ENCODE data around the gene SLC25A51.
A peak's percentile ranks its signal among the peaks of the same experiment; 100 is the strongest.

SLC25A51 gene

GRCh38 chr9:37927601-37928551, 23.9 kb upstream of the SLC25A51 start:
- no peak overlapping the region for H3K4me3 Mint-ChIP-seq
- H3K27me3 Mint-ChIP-seq = no peaks in the 10 kb centered on the region
- no peak for ATAC-seq (ENCODE audit: low read depth)
- no peaks in the 10 kb centered on the region for H3K4me1 Mint-ChIP-seq
- peaks cover 2% of the 10 kb centered on the region for H3K9me3 Mint-ChIP-seq
- no peak for DNase-seq (ENCODE audit: low spot score in 2 of 2)
- no peak overlapping the region for H3K27ac Mint-ChIP-seq
- H3K36me3 Mint-ChIP-seq = no peaks in the 10 kb centered on the region

DNA sequence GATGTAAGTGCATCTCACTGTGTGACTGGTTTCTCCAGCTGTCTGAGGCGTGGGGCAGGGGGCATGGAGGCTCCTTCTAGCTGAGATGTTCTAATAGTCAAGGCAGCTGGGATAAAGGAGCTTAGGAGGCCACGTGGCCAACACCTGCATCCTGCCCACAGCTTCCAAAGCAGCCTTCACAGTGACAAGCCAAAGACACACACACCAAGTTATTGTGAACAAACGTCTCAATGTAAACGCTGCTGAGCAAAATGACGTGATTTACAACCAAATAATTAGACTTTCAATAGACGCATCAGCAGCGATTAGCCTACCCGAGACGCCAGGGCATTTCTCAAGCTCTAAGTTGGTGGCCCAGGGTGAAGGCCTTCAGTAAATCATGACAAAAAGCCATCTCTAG, 23.2 kb upstream of the SLC25A51 start:
- peaks cover 2% of the 10 kb centered on the region for H3K9me3 Mint-ChIP-seq
- no peak overlapping the region for H3K27ac Mint-ChIP-seq
- no peaks in the 10 kb centered on the region for H3K27me3 Mint-ChIP-seq
- no peak overlapping the region for H3K4me3 Mint-ChIP-seq
- no peaks in the 10 kb centered on the region for H3K36me3 Mint-ChIP-seq
- no peak for ATAC-seq (ENCODE audit: low read depth)
- no peak for DNase-seq (ENCODE audit: low spot score in 2 of 2)
- H3K4me1 Mint-ChIP-seq = no peaks in the 10 kb centered on the region

DNA sequence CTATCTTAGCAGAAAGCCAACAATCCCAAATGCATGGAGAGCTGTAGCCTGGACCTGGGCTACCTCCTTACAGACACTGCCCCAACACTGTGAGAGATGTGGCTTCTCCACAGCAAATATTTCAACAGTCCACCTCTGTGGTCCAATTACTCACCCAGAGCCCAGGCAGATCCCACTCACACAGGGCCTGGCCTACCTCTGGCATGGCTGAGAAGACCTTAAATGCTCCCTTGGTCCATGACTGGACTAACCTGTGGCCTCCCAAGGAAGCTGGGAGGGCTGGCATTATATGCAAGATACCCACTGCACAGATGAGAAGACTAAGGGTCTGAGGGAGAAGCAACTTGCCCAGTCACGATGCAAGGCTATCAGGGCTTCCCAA, 22.8 kb upstream of the SLC25A51 start:
- Mint-ChIP-seq H3K27ac (no peak overlapping the region), H3K36me3 (no peaks in the 10 kb centered on the region)

DNA sequence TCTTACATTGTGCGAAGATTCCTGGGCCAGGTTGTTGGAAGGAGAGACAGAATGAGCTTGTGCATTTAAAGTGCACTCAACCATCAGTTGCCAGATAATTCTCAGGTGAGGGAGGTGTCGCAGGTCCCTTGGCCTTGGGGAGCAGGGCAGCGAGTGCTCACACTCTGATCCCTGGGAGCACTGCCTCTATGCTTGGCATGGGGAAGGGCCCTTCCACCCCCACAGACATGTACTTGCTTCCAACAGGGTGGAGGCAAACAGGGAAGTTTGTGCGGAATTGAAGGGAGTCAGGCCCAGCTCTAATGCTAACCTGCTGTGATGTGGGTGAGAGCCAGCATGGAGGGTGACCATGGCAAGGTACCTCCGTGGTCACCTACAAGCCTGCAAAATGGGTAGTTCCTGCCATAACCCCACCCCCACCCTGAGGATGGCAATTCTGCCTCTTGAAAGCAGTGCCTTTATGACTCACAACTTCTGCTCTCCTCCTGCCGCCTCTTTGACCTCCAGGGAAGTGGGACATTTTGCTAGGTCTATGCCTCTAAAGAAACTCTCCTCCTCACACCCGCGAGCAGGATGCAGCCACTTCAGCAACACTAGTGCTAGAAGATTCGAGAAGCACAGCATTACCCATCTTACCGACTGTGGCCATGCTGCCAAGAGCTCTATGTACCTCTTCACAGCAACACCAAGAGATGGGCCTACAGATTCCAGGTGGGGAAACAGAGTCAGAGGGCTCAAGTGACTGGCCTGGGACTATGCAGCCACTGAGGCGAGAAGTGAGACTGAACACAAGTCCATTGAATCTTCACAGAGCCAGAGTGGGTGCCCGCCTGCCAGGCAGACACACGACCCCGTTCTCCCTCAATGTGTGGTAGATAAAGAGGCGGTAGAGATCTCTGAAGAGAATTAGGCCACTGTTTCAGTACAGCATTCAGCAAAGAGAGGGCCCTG, 22.1 kb upstream of the SLC25A51 start:
- Mint-ChIP-seq H3K9me3 (peaks cover 2% of the 10 kb centered on the region), H3K4me1 (no peaks in the 10 kb centered on the region), H3K4me3 (no peak overlapping the region), H3K36me3 (no peaks in the 10 kb centered on the region), H3K27ac (no peak overlapping the region), H3K27me3 (no peaks in the 10 kb centered on the region)
- no peak for DNase-seq (ENCODE audit: low spot score in 2 of 2)
- ATAC-seq (ENCODE audit: low read depth) = no peak

More for the DNA sequence above, 22.8 kb upstream of the SLC25A51 start:
- ATAC-seq (ENCODE audit: low read depth) (no peak), DNase-seq (ENCODE audit: low spot score in 2 of 2) (no peak)
- Mint-ChIP-seq H3K9me3 (peaks cover 2% of the 10 kb centered on the region), H3K4me1 (no peaks in the 10 kb centered on the region), H3K27me3 (no peaks in the 10 kb centered on the region), H3K4me3 (no peak overlapping the region)

- no peaks in the 10 kb centered on the region for H3K36me3 Mint-ChIP-seq
- DNase-seq (ENCODE audit: low spot score in 2 of 2) (no peak), ATAC-seq (ENCODE audit: low read depth) (no peak)
- peaks cover 2% of the 10 kb centered on the region for H3K9me3 Mint-ChIP-seq
- H3K4me3 Mint-ChIP-seq = no peak overlapping the region
- no peaks in the 10 kb centered on the region for H3K4me1 Mint-ChIP-seq
- no peak overlapping the region for H3K27ac Mint-ChIP-seq
- no peaks in the 10 kb centered on the region for H3K27me3 Mint-ChIP-seq
Observed at GRCh38 chr9:37925006-37925405, 21.1 kb upstream of the SLC25A51 start.

GRCh38 chr9:37924538-37924937, 20.6 kb upstream of the SLC25A51 start:
- ATAC-seq (ENCODE audit: low read depth) = no peak
- Mint-ChIP-seq H3K4me3 (no peak overlapping the region), H3K27ac (no peak overlapping the region), H3K36me3 (no peaks in the 10 kb centered on the region), H3K4me1 (no peaks in the 10 kb centered on the region), H3K9me3 (peaks cover under 1% of the 10 kb centered on the region), H3K27me3 (no peaks in the 10 kb centered on the region)
- no peak for DNase-seq (ENCODE audit: low spot score in 2 of 2)

GRCh38 chr9:37923796-37924427, 20.0 kb upstream of the SLC25A51 start:
- H3K36me3 Mint-ChIP-seq = no peaks in the 10 kb centered on the region
- no peaks in the 10 kb centered on the region for H3K9me3 Mint-ChIP-seq
- DNase-seq (ENCODE audit: low spot score in 2 of 2) (no peak), ATAC-seq (ENCODE audit: low read depth) (no peak)
- no peak overlapping the region for H3K27ac Mint-ChIP-seq
- H3K4me3 Mint-ChIP-seq = no peak overlapping the region
- no peaks in the 10 kb centered on the region for H3K4me1 Mint-ChIP-seq
- no peaks in the 10 kb centered on the region for H3K27me3 Mint-ChIP-seq

- no peak for DNase-seq (ENCODE audit: low spot score in 2 of 2)
Observed at GRCh38 chr9:37923118-37923795, 19.3 kb upstream of the SLC25A51 start.

DNA sequence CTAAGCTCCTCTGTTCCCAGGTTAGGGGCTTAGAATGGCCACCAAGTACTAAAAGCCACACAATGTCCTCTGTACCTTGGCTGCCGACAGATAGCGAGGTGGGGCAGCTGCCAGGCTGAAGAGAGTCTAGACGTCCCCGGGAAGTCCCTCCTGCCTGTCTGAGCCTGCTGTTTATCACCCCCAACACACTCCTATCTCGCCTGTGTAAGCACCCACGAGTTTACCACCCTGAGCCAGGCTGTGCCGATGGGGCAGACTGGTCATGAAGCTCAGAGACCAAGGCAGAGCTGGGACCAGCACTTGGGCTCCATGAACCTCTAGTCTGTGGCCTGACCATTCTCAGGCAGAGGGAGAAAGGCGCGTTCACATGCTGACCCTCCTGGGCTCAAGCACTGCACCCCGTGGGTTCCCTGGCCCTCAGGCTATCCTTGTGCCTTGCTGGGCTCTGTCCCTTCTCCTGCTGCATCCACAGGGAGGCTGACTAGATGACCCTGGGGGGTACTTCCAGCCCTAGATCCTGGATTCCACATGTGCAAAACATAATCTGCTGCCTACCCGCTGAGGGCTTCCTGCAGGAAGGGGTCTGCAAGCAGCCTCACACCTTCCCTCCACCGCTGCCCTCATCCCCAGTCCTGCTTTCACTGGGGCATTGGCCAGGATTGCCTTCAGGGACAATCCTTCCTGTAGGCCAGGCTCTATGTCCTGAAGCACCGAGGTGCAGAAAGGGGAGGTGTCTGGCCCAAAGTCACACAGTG, 18.6 kb upstream of the SLC25A51 start:
- peak; percentile 32 for ATAC-seq (ENCODE audit: low read depth)
- Mint-ChIP-seq H3K4me3 (no peak overlapping the region), H3K9me3 (no peaks in the 10 kb centered on the region), H3K27ac (no peak overlapping the region), H3K27me3 (no peaks in the 10 kb centered on the region), H3K4me1 (no peaks in the 10 kb centered on the region), H3K36me3 (no peaks in the 10 kb centered on the region)
- no peak for DNase-seq (ENCODE audit: low spot score in 2 of 2)

More at GRCh38 chr9:37923118-37923795, 19.3 kb upstream of the SLC25A51 start:
- H3K4me3 Mint-ChIP-seq = no peak overlapping the region
- no peaks in the 10 kb centered on the region for H3K36me3 Mint-ChIP-seq
- H3K27me3 Mint-ChIP-seq = no peaks in the 10 kb centered on the region
- H3K4me1 Mint-ChIP-seq = no peaks in the 10 kb centered on the region
- ATAC-seq (ENCODE audit: low read depth) = no peak
- no peaks in the 10 kb centered on the region for H3K9me3 Mint-ChIP-seq
- no peak overlapping the region for H3K27ac Mint-ChIP-seq

GRCh38 chr9:37921546-37922300, 17.8 kb upstream of the SLC25A51 start:
- no peak for DNase-seq (ENCODE audit: low spot score in 2 of 2)
- no peak for ATAC-seq (ENCODE audit: low read depth)
- Mint-ChIP-seq H3K4me3 (no peak overlapping the region), H3K9me3 (no peaks in the 10 kb centered on the region), H3K36me3 (no peaks in the 10 kb centered on the region), H3K27ac (no peak overlapping the region), H3K4me1 (no peaks in the 10 kb centered on the region), H3K27me3 (no peaks in the 10 kb centered on the region)

DNA sequence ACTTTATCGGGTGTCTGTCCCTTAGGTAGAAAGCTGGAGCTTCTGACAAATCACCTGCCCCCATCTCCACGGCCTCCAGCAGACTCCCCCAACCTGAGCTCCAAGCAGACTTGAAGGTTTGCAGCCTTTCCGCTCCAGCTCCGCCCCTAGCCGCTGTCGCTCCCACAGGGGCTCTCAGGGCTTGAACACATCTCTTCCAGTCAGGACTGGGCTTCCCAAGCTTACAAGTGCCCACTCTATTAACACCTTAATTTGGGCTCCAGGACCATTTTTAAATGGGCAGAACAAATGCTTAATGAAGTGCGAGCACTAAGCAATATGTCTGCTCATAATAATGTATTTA, 17.2 kb upstream of the SLC25A51 start:
- H3K4me3 Mint-ChIP-seq = no peak overlapping the region
- no peaks in the 10 kb centered on the region for H3K36me3 Mint-ChIP-seq
- H3K9me3 Mint-ChIP-seq = no peaks in the 10 kb centered on the region
- ATAC-seq (ENCODE audit: low read depth) = no peak
- DNase-seq (ENCODE audit: low spot score in 2 of 2) = no peak
- no peaks in the 10 kb centered on the region for H3K27me3 Mint-ChIP-seq
- H3K4me1 Mint-ChIP-seq = no peaks in the 10 kb centered on the region
- no peak overlapping the region for H3K27ac Mint-ChIP-seq

GRCh38 chr9:37920471-37921167, 16.7 kb upstream of the SLC25A51 start:
- Mint-ChIP-seq H3K4me1 (no peaks in the 10 kb centered on the region), H3K27me3 (no peaks in the 10 kb centered on the region), H3K27ac (no peak overlapping the region), H3K36me3 (no peaks in the 10 kb centered on the region), H3K9me3 (no peaks in the 10 kb centered on the region), H3K4me3 (no peak overlapping the region)
- DNase-seq (ENCODE audit: low spot score in 2 of 2) (no peak), ATAC-seq (ENCODE audit: low read depth) (peak; percentile 32)

All from memory B cell (primary cell).